ENCODE measurements around the gene GDI2. TPM values are rescaled to one million over a fixed set of nuclear protein-coding genes. Genes with fewer than 3 reads are reported as not detected.

Gene GDI2
- total RNA-seq, 1 donor from 2014 or later = 402 TPM

DNA sequence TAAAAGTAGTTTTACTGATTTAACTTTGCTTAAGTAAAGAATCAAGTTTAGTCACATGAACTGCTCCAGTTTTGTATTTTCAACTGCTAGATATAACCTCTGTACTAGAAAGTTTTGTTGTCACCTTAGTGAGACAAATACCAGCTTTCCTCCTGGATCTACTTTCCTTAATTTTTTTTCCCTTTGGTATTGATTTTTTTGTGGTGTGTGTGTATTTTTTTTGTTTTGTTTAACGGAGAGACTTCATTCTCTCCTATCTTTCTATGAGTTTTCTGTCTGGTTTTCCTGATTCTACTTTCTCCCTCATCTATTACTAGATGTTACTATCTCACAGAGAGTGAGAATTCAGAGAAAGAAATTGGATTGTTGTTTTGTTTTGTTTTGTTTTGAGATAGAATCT, 76.6 kb downstream of the GDI2 start:
- TF ChIP-seq CTCF (conservative IDR thresholded peaks at IDR 0.05; ENCODE audit: low read depth, low read length) = no peak
- no peak for DNase-seq (ENCODE audit: low read depth)
- no peak overlapping the region for H3K4me3 ChIP-seq (ENCODE audit: low read depth, low read length)

- H3K4me3 ChIP-seq (ENCODE audit: low read depth, low read length) = no peak overlapping the region
- DNase-seq (ENCODE audit: low read depth) = no peak
- TF ChIP-seq CTCF (conservative IDR thresholded peaks at IDR 0.05; ENCODE audit: low read depth, low read length) = no peak
Measured at GRCh38 chr10:5735119-5735518, 78.1 kb downstream of the GDI2 start.

- H3K4me3 ChIP-seq (ENCODE audit: low read depth, low read length) = no peak overlapping the region
- DNase-seq (ENCODE audit: low read depth) = no peak
- no peak for TF ChIP-seq CTCF (conservative IDR thresholded peaks at IDR 0.05; ENCODE audit: low read depth, low read length)
Measured at GRCh38 chr10:5732141-5732540, 81.1 kb downstream of the GDI2 start.

GRCh38 chr10:5731559-5731958, 81.7 kb downstream of the GDI2 start:
- no peak for TF ChIP-seq CTCF (conservative IDR thresholded peaks at IDR 0.05; ENCODE audit: low read depth, low read length)
- H3K4me3 ChIP-seq (ENCODE audit: low read depth, low read length) = no peak overlapping the region
- no peak for DNase-seq (ENCODE audit: low read depth)

DNA sequence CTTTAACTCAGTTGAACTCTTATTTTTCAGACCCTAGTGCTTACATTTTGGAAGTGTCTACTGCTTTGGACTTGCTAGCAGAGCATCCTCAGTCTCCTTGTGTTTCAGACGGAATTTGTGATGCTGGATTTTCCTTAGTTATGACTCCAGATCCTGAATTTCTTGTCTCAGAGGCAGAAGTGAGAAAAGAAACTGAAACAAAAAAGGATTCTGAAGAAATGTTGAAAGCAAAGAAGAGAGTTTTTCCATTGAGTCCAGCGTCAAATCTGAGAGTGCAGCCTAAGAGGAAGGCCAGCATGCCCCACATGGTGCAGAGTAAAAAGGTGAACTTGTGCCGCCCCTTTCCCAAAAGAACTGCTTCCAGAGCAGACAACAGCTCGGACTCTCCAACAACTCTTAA, 82.5 kb downstream of the GDI2 start:
- no peak for DNase-seq (ENCODE audit: low read depth)

DNA sequence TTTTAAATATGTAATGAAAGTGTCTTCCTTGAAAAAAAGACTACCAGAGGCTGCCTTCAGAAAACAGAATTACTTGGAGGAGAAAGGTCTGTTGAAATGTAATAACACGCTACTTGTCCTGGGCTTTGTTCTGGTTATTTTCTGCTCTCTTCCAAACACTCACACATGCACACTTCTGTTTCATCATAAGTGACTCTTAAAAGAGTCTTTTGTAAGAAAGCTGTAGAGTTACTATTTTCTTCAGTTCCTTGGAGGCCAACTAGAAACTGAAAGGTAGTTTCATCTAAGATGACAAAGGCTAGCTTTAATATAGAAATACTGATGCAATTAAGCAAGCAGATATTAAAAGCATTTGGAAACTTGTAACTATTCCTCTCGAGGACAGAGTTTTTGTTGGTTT, 89.5 kb downstream of the GDI2 start:
- no peak for DNase-seq (ENCODE audit: low read depth)
- TF ChIP-seq CTCF (conservative IDR thresholded peaks at IDR 0.05; ENCODE audit: low read depth, low read length) = no peak
- H3K4me3 ChIP-seq (ENCODE audit: low read depth, low read length) = no peak overlapping the region

More for the DNA sequence above, 82.5 kb downstream of the GDI2 start:
- no peak overlapping the region for H3K4me3 ChIP-seq (ENCODE audit: low read depth, low read length)
- TF ChIP-seq CTCF (conservative IDR thresholded peaks at IDR 0.05; ENCODE audit: low read depth, low read length) = no peak

DNA sequence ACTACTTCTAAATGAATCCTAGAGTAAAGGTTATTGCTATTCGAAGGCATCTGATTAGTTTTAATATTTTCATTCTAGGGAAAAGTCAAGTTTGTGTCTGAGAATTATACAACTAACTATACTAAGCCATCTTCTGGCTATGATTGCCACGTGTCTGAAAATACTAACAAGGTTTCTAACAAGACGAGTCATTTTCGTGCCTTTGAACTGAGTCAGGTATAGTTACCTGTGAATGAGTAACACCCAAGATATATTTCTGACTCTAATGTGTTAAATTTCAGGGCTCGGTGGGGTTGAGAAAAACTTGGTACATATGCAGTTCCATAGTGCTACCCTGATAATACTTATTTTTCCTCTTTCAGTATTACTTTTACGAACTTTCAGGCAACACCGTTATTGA, 93.1 kb downstream of the GDI2 start:
- DNase-seq (ENCODE audit: low read depth) = no peak
- H3K4me3 ChIP-seq (ENCODE audit: low read depth, low read length) = no peak overlapping the region
- no peak for TF ChIP-seq CTCF (conservative IDR thresholded peaks at IDR 0.05; ENCODE audit: low read depth, low read length)
